H1 (cell line): ENCODE results near the gene ZBTB38.

Experiments used
- JUND ChIP-seq: IDR thresholded peaks from 2 replicates; pipeline ENCODE4 v1.6.1; 2011; ENCODE audit warnings: mild to moderate bottlenecking, improper control_type of control experiment, low read length
- POLR2A ChIP-seq, 2 experiments: IDR thresholded peaks; 1 replicate in 1 of 2; 2 replicates in 1 of 2; pipeline ENCODE4 v1.6.1; 2011; ENCODE audit warnings: low read depth in 2 of 2, low read length in 2 of 2, mild to moderate bottlenecking in 2 of 2; ENCODE audit errors: control extremely low read depth in 1 of 2
- TF ChIP-seq, protein P1 (sequence below), 3 experiments: IDR thresholded peaks; 1 replicate in 2 of 3; 2 replicates in 1 of 3; pipeline versions ENCODE4 v1.5.1 to v1.6.1; 2011; ENCODE audit warnings: low read length in 3 of 3, mild to moderate bottlenecking in 3 of 3, inconsistent platforms in 2 of 3, low read depth in 1 of 3, moderate library complexity in 1 of 3; ENCODE audit not compliant: insufficient read depth in 1 of 3; ENCODE audit errors: control extremely low read depth in 1 of 3

DNA sequence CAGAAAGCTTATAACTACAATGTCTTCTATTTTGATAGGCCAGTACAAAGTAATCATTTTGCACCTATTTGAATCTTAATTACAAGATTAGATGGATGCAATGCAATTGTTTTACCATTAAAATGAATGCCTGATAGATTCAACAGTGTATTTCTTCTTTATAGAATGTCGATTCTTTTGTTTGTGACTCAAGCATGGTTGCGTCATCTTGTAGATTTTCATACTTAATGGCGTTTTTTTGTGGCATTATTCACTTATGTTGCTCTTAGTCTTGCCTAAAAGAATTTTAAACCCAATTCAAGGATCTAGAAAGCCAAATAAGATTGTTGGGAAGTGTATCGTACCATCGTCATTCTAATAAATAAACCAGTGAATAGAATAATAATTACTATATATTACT lies 21.4 kb downstream of the ZBTB38 start:
- TF ChIP-seq JUND, result no peak
- TF ChIP-seq POLR2A (IDR thresholded peaks at IDR 0.05; ENCODE audit: control extremely low read depth in 1 of 2, low read depth in 2 of 2, low read length in 2 of 2), result no peak
- TF ChIP-seq, protein P1, sequence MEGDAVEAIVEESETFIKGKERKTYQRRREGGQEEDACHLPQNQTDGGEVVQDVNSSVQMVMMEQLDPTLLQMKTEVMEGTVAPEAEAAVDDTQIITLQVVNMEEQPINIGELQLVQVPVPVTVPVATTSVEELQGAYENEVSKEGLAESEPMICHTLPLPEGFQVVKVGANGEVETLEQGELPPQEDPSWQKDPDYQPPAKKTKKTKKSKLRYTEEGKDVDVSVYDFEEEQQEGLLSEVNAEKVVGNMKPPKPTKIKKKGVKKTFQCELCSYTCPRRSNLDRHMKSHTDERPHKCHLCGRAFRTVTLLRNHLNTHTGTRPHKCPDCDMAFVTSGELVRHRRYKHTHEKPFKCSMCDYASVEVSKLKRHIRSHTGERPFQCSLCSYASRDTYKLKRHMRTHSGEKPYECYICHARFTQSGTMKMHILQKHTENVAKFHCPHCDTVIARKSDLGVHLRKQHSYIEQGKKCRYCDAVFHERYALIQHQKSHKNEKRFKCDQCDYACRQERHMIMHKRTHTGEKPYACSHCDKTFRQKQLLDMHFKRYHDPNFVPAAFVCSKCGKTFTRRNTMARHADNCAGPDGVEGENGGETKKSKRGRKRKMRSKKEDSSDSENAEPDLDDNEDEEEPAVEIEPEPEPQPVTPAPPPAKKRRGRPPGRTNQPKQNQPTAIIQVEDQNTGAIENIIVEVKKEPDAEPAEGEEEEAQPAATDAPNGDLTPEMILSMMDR (IDR thresholded peaks at IDR 0.05; ENCODE audit: control extremely low read depth in 1 of 3, insufficient read depth in 1 of 3, low read depth in 1 of 3, low read length in 3 of 3), result no peak
